SK-N-MC (cell line): ENCODE results near the gene EHBP1.

Experiments used
- EZH2 ChIP-seq: fragments of 200-600 bp; sonication (generic); IDR thresholded peaks from one replicate; pipeline ENCODE4 v1.6.1; 2017; ENCODE audit warnings: antibody characterized with exemption
- FOXP2 ChIP-seq: optimal IDR thresholded peaks from 2 replicates; pipeline ENCODE3; 2011; ENCODE audit warnings: mild to moderate bottlenecking, moderate library complexity; ENCODE audit not compliant: insufficient read depth; ENCODE audit errors: extremely low read length, control extremely low read depth
- POLR2AphosphoS5 ChIP-seq: IDR thresholded peaks from 2 replicates; pipeline ENCODE4 v1.6.1; 2012; ENCODE audit warnings: mild to moderate bottlenecking, low read depth, low read length, borderline replicate concordance

DNA sequence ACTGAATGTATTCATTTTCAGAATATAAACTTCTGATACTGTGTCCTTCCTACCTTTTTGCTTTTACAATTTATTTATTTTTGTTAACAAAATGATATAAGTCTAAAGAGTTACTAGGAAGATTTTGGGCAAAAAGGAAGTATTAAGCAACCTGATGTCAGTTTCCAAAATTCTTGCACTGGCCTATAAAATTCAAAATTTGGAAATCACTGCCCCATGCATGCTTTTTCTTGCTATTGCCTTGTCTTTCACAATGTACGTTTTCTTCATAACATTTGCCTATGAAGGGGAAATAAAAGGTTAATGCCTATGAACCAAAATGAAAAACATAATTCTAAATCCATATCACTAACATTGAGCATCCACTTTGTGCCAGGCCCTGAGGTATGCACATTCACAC is 40.1 kb upstream of the EHBP1 start:
- no peak for TF ChIP-seq EZH2
- no peak for TF ChIP-seq POLR2AphosphoS5
- TF ChIP-seq FOXP2, result no peak
